ENCODE results near the gene CLIC3.

CLIC3 gene

DNA sequence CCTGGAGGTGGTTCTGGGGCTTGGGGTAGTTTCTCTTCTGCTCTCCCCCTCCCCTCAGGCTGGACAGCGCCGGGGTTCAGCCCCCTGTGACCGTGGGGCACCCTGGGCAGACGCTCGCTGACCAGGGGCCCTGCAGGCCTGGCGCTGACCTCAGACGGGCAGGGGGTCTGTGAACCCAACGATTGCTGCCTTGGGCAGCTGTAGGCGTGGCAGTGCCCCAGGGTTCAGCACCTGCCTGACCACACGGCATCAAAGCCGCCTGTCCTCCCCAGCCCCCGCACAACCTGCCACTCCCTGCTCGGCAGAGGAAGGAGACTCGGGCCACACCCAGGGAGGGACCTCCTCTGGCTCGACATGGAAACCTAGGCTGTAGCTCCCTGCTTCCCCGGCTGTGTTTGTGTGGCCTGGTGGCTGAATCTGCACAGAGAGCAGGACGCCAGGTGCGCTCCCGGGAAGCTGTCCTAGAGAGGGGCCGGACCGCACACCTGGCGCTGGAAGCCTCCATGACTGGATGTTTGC, 32.1 kb downstream of the CLIC3 start:
- DNase-seq (ENCODE audit: low spot score), result no peak

DNA sequence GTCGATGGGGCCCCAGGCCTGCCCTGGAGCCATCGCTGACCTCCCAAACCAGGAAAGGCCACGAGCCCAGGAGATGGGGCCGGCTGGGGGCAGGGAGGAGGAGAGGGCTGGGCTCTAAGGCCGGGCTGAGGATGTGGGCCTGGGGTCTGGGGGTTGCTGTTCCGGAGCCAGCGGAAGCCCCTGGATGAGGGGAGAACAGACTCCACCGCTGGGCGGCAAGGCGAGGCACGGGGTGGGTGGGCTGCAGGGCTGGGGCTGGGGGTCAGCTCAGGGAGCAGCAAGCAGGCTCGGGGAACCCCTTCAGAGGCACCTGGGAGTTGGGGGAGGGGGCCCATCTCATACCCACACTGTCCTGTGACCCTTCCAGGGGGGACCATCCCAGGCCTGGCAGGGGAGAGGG, 32.6 kb downstream of the CLIC3 start:
- DNase-seq (ENCODE audit: low spot score), result no peak

DNA sequence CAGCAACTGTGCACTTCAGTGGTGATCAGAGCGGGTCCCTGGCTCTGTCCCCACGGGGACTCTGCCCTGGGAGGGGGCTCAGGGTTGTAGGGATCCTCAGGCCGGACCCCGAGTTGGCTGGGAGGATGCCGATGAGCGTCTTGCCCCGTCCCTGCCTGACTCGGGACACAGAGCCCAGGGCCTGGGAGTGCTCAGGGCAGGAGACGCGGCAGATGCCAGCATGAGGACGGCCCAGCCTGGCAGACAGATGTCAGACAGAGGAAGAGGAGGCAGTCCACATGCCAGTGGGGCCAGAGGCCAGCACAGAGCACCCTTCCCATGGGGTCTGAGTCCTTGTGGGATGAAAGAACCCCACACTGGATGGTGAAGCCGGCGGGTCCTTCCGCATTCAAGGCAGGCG, 33.0 kb downstream of the CLIC3 start:
- no peak for DNase-seq (ENCODE audit: low spot score)

DNA sequence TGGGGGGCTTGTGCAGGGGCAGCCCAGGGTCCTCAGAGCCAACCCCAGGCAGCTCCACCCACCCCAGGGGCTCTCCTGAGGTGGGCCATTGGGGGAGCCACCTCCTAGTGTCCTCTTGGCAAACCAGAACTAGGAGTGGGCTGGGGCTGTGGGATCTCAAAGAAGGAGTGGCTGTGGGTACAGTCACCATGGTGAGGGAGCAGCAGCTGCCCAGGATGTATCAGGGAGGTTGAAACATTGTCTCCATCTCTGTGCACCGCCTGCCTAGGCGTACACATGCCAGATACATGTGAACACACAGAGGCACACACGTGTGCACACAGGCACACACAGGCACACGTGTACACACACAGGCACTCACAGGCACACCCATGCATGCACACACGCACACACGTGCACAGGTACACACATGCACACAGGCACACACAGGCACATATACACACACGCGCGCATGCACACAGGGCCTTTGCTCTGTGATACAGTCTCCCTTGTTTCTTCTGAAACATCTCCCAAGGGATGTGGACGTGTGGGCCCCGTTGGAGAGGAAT, 33.6 kb downstream of the CLIC3 start:
- no peak for DNase-seq (ENCODE audit: low spot score)

DNA sequence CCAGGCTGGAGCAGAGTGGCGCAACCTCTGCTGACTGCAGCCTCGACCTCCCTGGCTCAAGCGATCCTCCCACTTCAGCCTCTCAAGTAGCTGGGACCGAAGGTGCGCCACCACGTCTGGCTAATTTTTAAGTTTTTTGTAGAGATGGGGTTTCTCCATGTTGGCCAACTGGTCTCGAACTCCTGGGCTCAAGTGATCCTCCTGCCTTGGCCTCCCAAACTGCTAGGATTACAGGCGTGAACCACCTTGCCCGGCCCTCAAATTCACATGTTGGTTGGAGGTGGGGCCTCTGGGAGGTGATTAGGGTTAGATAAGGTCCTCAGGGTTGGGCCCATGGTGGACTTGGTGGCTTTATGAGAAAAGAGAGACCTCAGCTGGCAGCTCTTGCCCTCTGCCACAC, 34.2 kb downstream of the CLIC3 start:
- DNase-seq (ENCODE audit: low spot score), result no peak

DNA sequence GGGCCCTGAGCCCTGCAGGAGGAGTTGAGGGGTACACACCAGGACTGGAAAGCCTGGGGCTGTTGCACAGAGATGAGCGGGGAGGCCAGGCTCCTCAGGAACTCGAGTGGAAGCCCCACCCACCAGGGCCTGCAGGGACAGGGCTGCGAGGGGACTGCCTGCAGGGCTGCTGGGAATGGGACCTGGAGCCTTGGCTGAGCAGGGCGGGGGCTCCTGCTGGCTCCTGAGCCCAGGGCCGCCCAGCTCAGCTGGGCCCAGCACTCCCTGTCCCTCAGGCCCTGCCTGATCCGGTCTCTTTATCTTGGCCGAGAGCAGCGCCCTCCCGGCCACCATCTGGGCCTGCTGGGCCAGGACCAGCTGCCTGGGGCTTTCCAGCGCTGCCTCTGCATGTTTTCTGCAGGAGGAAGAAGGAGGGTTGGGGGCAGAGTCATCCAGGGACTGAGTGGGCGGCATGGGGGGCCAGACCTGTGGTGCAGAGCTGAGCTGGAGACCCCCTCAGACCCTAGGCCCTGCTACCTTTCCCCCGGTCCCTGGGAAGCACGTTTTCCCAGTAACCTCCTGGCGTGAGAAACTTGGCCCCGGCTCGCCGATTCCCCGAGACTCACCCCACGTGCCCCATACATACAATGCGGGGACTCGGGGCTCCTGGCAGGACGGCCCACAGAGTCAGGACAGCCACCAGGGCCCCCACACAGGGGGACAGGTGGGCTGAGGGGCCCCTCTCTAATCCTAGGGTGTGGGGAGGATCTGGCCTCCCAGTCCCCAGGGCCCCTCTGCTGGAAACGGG, 34.9 kb downstream of the CLIC3 start:
- peak; percentile 33 for DNase-seq (ENCODE audit: low spot score)

DNA sequence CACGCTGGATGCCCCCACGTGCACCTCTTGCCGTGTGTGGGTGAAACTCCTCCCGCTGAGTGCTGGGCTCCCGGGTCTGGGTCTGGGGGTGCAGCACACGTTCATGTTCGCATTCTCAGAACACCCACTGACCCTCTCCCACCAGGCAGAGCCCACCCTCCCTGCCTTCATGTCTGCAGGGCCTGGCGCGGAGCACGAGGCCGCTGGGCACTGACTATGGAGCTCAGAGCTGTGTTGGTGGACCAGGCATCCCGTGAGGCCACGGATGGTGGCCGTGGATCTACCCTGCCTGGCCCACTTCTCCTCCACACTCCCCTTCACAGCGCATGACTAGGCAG, 35.5 kb downstream of the CLIC3 start:
- no peak for DNase-seq (ENCODE audit: low spot score)

DNA sequence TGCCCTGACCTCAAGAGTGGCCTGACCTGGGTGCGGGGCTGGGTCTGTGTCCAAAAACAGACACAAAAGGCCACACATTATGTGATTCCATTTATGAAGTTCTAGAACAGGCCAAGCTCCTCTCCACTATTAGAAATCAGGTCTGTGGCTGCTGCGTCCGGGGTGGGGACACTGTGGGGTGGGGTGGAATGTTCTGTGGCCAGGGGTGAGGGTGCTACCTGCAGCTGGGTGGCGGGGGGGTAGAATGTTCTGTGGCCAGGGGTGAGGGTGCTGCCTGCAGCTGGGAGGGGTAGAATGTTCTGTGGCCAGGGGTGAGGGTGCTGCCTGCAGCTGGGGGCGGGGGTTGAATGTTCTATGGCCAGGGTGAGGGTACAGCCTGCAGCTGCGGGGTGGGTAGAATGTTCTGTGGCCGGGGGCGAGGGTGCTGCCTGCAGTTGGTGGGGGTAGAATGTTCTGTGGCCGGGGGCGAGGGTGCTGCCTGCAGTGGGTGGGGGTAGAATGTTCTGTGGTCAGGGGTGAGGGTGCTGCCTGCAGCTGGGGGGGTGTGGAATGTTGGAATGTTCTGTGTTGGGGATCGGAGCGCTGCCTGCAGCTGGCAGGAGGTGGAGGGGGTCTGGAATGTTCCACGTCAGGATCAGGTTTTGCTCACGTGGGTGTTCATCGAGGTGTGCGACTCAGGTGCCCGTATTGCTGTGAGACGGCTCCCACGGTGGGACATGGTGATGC, 36.0 kb downstream of the CLIC3 start:
- no peak for DNase-seq (ENCODE audit: low spot score)

DNA sequence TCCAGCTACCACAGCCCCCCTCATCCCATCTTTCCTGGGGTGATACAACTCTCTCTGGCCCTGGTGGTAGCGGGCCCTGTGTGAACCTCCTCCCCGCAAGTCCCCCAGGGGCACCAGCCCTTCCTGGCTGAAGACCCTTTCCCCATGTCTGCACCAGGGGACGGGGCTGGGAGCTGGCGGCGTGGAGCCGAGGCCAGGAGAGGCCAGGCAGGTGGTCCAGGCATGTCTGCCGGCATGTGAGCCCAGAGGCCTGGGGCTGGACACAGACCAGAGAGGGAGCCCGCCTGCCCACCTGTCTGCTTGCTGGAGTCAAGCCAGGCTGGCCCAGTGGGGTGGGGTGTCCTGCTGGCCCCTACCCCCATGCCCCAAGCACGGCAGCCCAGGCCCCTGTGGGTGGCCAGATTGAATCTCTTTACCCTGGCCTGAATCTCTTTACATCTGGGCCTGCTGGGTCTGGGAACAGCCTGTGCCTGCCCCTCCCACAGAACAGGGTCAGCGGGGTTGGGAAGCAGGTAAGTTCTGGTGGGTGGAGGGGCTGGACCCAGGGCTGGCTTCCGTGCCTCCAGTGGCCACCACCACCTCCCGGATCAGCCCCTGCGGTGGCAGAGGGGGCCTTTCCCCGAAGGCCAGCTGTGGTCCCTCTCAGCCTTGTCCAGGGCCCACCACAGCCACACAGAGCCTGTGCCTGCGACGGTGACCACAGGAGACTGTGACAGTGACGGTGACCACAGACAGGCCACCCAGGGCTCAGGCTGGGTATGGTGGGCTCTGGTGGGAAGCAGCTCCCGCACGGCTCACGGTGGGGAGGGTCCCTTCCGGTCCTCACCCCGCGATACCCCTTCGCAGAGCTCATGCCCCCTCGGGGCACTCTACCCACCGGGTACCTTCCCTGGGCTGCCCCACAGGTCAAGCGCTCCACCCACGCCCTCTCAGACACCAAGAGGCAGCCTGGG, 37.2 kb downstream of the CLIC3 start:
- DNase-seq (ENCODE audit: low spot score), result no peak

DNA sequence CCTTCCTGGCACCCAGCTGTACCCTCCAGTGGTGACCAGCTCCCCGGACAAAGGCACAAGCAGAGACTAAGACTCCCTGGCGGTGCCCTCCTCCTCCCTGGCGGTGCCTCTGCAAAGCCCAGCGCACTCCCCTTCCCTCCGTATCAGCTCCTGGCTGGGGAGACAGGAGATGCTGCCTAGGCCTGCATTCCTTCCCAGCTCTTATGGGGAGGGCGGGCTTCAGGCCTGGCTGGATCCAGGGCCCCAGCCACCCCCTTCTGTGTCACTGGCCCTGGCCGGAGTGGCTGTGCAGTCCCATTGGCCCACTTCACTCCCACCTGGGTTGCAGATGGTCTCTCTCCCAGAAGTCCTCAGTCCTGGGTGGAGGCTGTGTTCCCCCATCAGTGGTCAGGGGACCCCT, 37.9 kb downstream of the CLIC3 start:
- no peak for DNase-seq (ENCODE audit: low spot score)

DNA sequence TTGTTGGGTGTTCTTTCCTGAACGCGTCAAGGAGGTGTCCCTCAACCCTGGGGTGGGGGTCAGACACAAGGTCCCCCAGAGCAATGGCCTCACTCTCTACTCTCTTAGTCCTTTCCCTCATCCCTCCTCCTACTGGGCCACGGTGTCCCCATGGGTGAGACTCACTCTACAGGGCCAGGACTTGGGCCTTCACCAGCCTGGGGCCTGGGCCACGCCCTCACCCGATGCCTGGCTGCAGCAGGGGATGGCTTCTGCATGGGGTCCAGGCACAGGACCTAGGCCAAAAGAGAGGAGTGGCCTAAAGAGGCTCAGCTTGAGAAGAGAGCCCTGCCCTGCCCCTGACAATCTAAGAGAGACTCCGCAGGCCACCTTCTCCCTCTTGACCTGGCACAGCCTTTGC, 38.5 kb downstream of the CLIC3 start:
- no peak for DNase-seq (ENCODE audit: low spot score)

DNA sequence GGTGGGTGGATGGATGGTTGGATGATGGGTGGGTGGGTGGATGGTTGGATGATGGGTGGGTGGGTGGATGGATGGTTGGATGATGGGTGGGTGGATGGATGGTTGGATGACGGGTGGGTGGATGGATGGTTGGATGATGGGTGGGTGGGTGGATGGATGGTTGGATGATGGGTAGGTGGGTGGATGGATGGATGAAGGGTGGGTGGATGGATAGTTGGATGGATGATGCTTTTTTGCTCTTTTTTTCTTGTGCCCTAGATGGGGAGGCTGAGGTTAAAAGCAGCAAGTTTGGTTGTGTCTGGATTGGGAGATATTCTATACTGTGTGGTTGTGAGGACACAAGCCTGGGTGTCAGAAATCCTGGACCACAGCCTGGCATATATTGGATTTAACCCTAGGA, 38.9 kb downstream of the CLIC3 start:
- no peak for DNase-seq (ENCODE audit: low spot score)

DNA sequence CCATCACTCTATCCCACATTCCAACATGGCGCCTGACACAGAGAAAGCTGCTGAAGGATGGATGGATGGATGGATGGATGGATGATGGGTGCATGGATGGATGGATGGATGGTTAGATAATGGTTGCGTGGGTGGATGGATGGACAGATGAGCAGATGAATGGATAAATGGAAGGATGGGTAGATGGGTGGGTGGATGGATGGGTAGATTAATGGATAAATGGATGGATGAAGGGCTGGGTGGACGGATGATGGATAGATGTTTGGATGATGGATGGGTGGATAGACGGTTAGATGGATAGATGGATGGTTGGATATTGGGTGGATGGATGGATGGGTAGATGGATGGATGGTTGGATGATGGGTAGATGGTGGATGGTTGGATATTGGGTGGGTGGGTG, 39.8 kb downstream of the CLIC3 start:
- DNase-seq (ENCODE audit: low spot score), result no peak

DNA sequence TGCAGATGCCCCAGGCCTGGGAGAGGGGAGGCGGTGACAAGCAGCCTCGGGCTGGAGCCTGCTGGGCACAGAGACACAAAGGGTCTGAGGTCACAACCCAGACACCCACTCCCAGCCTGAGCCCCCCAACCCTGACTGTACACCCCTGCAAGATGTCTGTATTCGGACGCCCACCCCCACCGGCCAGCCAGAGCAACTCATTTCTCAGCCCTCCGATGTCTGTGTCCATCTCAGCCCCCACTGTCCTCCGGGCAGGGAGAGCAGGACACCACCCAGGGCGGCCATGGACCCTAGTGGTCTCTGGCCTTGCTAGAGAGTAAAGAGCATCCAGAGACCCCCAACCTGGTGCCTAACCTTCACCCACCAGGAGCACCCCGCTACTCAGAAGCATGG, 40.4 kb downstream of the CLIC3 start:
- DNase-seq (ENCODE audit: low spot score), result no peak

DNA sequence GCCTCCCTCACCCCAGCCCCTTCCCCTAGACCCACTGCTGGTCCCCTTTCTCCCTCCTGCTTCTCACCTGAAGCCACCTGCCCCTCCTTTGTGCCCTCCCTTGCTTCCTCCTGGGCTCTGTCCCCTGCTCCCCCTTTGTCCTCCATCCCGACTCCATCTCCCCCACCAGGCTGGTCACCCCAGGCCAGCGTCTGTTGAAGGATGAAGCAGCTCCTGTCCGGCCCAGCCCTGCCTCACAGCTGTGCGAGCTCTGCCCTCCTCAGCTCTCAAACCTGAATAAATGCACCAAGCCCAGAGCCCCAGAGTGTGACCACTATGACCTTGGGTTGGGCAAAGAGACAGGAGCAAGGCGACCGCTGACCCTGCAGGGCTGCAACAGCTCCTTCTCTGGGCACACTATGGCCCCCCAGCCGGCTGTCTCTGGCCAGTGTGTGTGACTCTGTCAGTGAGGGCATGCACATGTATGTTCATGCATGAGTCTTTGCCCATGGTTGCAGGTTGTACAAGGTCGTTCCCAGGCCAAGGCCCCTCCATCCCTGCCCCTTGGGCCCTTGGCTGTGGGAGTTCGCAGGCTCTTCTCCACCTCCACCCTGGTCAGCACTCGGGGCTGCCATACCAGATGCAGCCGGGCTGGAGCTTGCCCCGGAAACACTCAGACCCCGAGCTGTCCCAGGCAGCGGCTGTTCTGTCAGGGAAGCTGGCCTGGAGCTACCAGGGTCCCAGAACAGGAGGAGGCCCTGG, 41.0 kb downstream of the CLIC3 start:
- no peak for DNase-seq (ENCODE audit: low spot score)

DNA sequence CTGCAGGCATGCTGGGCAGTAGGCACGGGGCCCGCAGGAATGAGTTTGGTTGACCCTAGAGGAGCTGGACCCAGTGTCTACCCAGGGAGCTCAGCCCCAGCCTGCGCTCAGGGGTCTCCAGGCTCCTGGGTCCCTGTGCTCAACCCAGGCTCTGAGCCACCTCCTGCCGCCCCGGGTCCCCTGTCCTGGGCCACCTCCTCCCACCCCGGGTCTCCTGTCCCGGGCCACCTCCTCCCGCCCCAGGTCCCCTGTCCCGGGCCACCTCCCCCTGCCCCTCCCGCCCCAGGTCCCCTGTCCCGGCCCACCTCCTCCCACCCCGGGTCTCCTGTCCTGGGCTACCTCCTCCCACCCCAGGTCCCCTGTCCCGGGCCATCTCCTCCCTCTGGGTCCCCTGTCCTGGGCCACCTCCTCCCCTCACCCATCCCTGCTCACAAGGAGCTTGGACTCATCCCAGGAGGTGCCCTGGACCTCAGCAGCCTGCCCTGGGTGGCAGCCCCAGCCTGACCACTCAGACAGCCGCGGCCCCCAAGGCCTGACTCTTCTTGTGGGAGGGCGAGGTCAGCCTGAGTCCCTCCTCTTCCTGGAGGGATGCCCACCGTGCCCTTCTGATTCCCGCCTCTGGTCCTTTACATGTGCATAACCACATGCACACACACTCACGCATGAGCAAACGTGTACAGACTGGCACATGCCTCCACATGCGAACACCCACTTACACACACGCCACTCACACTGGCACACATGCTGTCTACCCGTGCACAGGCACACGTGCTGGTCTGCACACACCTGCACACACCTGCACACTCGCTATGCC, 41.9 kb downstream of the CLIC3 start:
- no peak for DNase-seq (ENCODE audit: low spot score)

DNA sequence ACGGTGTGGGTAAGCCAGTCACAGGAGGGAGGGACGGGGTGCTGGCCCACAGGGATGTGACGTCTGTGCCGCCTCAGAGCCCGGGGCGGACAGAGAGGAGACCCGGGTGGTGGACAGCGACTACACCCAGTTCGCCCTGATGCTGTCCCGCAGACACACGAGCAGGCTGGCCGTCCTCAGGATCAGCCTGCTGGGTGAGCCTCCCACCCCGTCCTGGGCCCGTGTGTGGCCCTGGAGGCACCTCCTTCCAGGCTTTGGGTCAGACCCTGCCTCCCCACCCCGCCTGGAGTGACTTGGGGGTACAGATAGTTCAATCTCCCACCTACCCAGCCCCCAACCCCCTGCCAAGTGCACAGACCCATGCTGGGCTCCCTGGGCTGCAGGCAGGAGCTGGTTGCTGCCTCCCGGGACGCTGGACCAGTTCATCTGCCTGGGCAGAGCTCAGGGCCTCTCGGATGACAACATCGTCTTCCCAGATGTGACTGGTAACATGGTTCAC, 42.5 kb downstream of the CLIC3 start:
- no peak for DNase-seq (ENCODE audit: low spot score)

DNA sequence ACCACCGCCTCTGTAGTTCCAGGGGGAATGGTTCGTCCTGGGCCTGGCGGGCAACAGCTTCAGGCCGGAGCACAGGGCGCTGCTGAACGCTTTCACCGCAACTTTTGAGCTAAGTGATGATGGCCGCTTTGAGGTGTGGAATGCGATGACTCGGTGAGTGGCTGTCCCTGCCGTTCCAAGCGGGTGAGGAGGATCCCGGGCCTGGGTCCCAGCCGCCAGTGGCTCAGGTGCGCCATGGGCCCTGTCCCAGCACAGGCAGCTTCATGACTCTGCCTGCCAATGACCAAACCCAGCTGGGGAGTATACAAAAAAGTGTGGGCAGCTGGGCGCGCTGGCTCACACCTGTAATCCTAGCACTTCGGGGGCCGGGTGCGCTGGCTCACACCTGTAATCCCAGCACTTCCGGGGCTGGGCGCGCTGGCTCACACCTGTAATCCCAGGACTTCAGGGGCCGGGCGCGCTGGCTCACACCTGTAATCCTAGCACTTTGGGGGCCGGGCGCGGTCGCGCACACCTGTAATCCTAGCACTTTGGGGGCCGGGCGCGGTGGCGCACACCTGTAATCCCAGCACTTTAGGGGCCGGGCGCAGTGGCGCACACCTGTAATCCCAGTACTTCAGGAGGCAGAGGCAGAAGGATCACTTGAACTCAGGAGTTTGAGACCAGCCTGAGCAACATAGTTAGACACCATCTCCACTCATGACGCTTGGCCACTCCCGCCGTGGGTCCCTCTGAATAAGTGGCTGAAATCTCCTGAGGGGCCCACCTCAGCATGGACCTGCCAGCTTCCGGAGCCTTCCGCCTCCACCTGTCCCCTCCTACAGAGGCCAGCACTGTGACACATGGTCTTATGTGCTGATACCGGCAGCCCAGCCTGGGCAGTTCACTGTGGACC, 43.2 kb downstream of the CLIC3 start:
- DNase-seq (ENCODE audit: low spot score), result no peak

DNA sequence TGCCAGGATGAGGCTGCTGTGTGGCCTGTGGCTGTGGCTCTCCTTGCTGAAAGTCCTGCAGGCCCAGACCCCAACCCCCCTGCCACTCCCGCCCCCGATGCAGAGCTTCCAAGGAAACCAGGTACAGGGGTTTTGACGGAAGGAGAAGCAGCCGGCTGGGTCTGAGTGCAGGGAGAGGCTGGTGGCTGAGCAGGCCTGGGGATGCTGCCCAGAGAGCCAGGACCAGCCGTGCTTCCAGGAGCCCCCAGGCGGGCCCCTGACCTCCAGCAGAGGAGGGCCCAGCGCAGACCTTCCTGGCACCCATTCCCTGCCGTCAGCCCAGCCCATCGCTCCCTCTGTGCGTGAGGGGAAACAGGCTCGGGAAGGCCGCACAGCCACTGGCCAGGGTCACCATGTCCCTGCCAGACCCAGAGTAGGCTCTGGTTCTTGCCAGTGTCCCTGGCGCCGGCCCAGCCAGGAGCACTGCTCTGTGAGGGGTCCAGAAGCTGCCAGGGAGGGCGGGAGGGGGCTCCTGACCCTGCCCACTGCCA, 44.0 kb downstream of the CLIC3 start:
- no peak for DNase-seq (ENCODE audit: low spot score)

All from GM03348 (cell line).